ENCODE results near the gene GNA15. TPM values are rescaled to one million over a fixed set of nuclear protein-coding genes. Genes with fewer than 3 reads are reported as not detected.

Gene GNA15
- total and polyA plus RNA-seq, 2 donors (not counting 3 experiments of a cell fraction or from before 2014, with no cell fraction given), result 0.17 TPM; not detected in 1

GRCh38 chr19:3104708-3104983, 31.2 kb upstream of the GNA15 start:
- no peak overlapping the region for H2AFZ ChIP-seq (ENCODE audit: low read depth, low read length)
- BruUV-seq (replicated peaks), result no TSS peak
- intact Hi-C loops (cut with micrococcal nuclease), result loop anchor here (1.0 to 5.0 kb wide), 4 partner anchors 28 to 202 kb away; partner anchors contain the start of gene ZNF57
- TF ChIP-seq GATA2 (IDR thresholded peaks at IDR 0.05; ENCODE audit: insufficient read depth, insufficient read length, low read depth, low read length) (no peak), CTCF (IDR thresholded peaks at IDR 0.05; ENCODE audit: extremely low read depth in 1 of 2, insufficient read depth in 1 of 2, low read depth in 1 of 2, low read length in 2 of 2) (no peak), MAX (IDR thresholded peaks at IDR 0.05; ENCODE audit: insufficient read depth, insufficient read length) (no peak), JUN (IDR thresholded peaks at IDR 0.05; ENCODE audit: borderline replicate concordance, insufficient read depth, insufficient read length, low read depth) (no peak), FOS (IDR thresholded peaks at IDR 0.05; ENCODE audit: borderline replicate concordance, insufficient read depth, low read length) (no peak), POLR2AphosphoS5 (IDR thresholded peaks at IDR 0.05; ENCODE audit: insufficient read depth, low read depth, low read length) (no peak), EZH2 (IDR thresholded peaks at IDR 0.05; ENCODE audit: borderline replicate concordance, low read depth, low read length, severe bottlenecking) (no peak), POLR2A (IDR thresholded peaks at IDR 0.05; ENCODE audit: low read depth, low read length) (no peak), MYC (IDR thresholded peaks at IDR 0.05; ENCODE audit: low read depth, low read length) (no peak)
- H3K9ac ChIP-seq (replicated peaks; ENCODE audit: extremely low read depth, insufficient read depth, low read length), result no peak overlapping the region
- ChIA-PET CTCF (interaction anchor here (0.6 to 6.5 kb wide), 50 partner anchors 9 to 456 kb away, joined by 3 to 200 read pairs (median 4); partner anchors contain the start of genes GNA11 and ZNF555), POLR2A (interaction anchor here (1.1 to 1.4 kb wide), 3 partner anchors 15 to 154 kb away, joined by 3 to 7 read pairs (median 3); no protein-coding TSS in a partner anchor)
- H3K9me1 ChIP-seq (replicated peaks; ENCODE audit: control insufficient read depth, extremely low read depth, insufficient read depth, low read length), result no peaks in the 10 kb centered on the region
- H3K36me3 ChIP-seq (ENCODE audit: control insufficient read depth in 2 of 2, extremely low read depth in 1 of 2, insufficient read depth in 2 of 2, low read length in 2 of 2), result peaks cover 0 to 2% of the 10 kb centered on the region in 2 experiments
- no peak overlapping the region for H3K4me3 ChIP-seq (replicated peaks in 1 of 3; ENCODE audit: insufficient read depth in 1 of 3, low read depth in 1 of 3, low read length in 3 of 3)
- peaks cover 90% of the 10 kb centered on the region for H3K79me2 ChIP-seq (ENCODE audit: control insufficient read depth, insufficient read depth, low read length)
- no peak overlapping the region for H3K27ac ChIP-seq (ENCODE audit: insufficient read depth, low read depth, low read length)
- no peaks in the 10 kb centered on the region for H3K27me3 ChIP-seq (ENCODE audit: control insufficient read depth in 2 of 2, insufficient read depth in 2 of 2, low read length in 2 of 2)
- no peaks in the 10 kb centered on the region for H3K4me1 ChIP-seq (ENCODE audit: control insufficient read depth, extremely low read depth, insufficient read depth, low read length)
- dilution Hi-C loops (cut with MboI; ENCODE audit: extremely low pct_ligation_motif_present, low sequenced_read_pairs), result no loop called here
- FAIRE-seq, result no peak
- H4K20me1 ChIP-seq (replicated peaks; ENCODE audit: control insufficient read depth, extremely low read depth, insufficient read depth, low read length), result no peaks in the 10 kb centered on the region
- no peak for DNase-seq (ENCODE audit: low read depth, low spot score)
- no peak overlapping the region for H3K4me2 ChIP-seq (ENCODE audit: insufficient read depth, low read length)
- no peaks in the 10 kb centered on the region for H3K9me3 ChIP-seq (replicated peaks; ENCODE audit: control insufficient read depth, insufficient read depth, low read length)

Measured in endothelial cell of umbilical vein (primary cell).